ENCODE data around the gene IQSEC1. TPM values are rescaled to one million over a fixed set of nuclear protein-coding genes. Genes with fewer than 3 reads are reported as not detected.

The IQSEC1 gene
- total and polyA plus RNA-seq, 2 donors (not counting 1 experiment from before 2014, with no cell fraction given) = 96.7 to 222 TPM

GRCh38 chr3:13082677-13083076, 9.4 kb upstream of the IQSEC1 start:
- TF ChIP-seq EZH2 (IDR thresholded peaks at IDR 0.05; ENCODE audit: borderline replicate concordance, insufficient read depth, low read depth, low read length, poor library complexity, severe bottlenecking) = no peak
- TF ChIP-seq, protein P1, sequence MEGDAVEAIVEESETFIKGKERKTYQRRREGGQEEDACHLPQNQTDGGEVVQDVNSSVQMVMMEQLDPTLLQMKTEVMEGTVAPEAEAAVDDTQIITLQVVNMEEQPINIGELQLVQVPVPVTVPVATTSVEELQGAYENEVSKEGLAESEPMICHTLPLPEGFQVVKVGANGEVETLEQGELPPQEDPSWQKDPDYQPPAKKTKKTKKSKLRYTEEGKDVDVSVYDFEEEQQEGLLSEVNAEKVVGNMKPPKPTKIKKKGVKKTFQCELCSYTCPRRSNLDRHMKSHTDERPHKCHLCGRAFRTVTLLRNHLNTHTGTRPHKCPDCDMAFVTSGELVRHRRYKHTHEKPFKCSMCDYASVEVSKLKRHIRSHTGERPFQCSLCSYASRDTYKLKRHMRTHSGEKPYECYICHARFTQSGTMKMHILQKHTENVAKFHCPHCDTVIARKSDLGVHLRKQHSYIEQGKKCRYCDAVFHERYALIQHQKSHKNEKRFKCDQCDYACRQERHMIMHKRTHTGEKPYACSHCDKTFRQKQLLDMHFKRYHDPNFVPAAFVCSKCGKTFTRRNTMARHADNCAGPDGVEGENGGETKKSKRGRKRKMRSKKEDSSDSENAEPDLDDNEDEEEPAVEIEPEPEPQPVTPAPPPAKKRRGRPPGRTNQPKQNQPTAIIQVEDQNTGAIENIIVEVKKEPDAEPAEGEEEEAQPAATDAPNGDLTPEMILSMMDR (IDR thresholded peaks at IDR 0.05) = no peak
- peaks cover 87% of the 10 kb centered on the region for H3K4me1 Mint-ChIP-seq
- no peaks in the 10 kb centered on the region for H3K36me3 ChIP-seq (replicated peaks in 1 of 2; ENCODE audit: control extremely low read depth in 1 of 2, control insufficient read depth in 1 of 2, extremely low read depth in 1 of 2, insufficient read depth in 2 of 2, low read length in 1 of 2)

DNA sequence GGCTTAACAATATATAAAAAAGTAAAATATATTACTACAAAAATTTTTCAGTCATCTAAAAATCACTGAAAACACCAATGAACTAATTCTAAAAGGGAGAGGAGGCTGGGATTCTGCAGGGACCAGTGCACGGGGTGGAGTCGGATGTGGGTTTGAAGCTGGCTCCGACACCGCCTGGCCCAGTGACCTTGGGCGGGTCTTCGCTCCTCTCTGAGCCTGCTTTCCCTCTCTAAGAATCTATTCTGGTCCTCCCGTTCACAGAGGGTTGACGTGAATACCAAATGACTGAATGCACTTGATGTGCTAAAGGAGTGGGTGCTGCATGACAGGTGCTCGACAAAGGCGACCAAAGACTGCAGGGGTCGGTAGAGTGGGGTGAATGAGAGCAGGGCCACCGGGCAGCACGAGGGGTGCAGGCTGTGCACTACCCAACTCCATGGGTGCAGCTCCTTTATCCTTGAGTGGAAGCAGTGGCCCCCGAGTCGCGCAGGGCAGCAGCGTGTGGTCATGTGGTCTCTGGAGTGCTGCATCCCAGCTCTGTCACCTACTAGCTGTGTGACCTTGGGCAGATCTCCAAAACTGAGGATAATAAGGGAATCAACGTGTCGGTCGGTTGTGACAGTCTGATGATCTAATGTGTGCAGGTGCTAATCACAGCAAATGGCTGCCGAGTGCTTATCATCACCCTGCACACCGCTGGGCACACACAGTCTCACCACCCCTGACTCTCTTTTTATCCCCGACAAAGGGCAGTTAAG, 8.6 kb upstream of the IQSEC1 start:
- Histone ChIP-seq H3K4me2 (replicated peaks; ENCODE audit: low read depth, low read length, poor library complexity, severe bottlenecking) (peak overlapping the region; percentile 66), H4K20me1 (ENCODE audit: control insufficient read depth, insufficient read depth, low read length, poor library complexity, severe bottlenecking) (no peaks in the 10 kb centered on the region), H3K9me3 (ENCODE audit: control extremely low read depth in 1 of 3, control insufficient read depth in 2 of 3, insufficient read depth in 1 of 3, low read length in 2 of 3) (peaks cover 0 to 7% (median 0%) of the 10 kb centered on the region in 3 donors), H3K4me3 (ENCODE audit: control extremely low read depth in 1 of 5, extremely low read depth in 1 of 5, insufficient read depth in 1 of 5, low read depth in 2 of 5, low read length in 4 of 5) (no peak overlapping the region), H3K27ac (ENCODE audit: low read length in 2 of 2) (no peak overlapping the region), H2AFZ (ENCODE audit: insufficient read depth, low read depth, low read length, poor library complexity, severe bottlenecking) (no peak overlapping the region), H3K27me3 (replicated peaks in 1 of 4; ENCODE audit: control extremely low read depth in 1 of 4, control insufficient read depth in 3 of 4, insufficient read depth in 4 of 4, low read length in 3 of 4) (no peaks in the 10 kb centered on the region), H3K9ac (ENCODE audit: low read length) (no peak overlapping the region), H3K36me3 (replicated peaks in 1 of 2; ENCODE audit: control extremely low read depth in 1 of 2, control insufficient read depth in 1 of 2, extremely low read depth in 1 of 2, insufficient read depth in 2 of 2, low read length in 1 of 2) (no peaks in the 10 kb centered on the region), H3K79me2 (ENCODE audit: control insufficient read depth, insufficient read depth, low read length) (peaks cover 24% of the 10 kb centered on the region), H3K4me1 (ENCODE audit: control insufficient read depth in 2 of 2, insufficient read depth in 2 of 2, low read length in 2 of 2) (peaks cover 74 to 91% of the 10 kb centered on the region in 2 donors)
- ChIA-PET CTCF (interaction anchor here (4.8 kb wide), 1 partner anchor 10 kb away, joined by 34 read pairs; no protein-coding TSS in a partner anchor), POLR2A (interaction anchor here (1.2 kb wide), 1 partner anchor 8 kb away, joined by 3 read pairs; no protein-coding TSS in a partner anchor)
- DNase-seq = no peak
- 84% methylated on average over 14 of the region's 23 CpGs for WGBS (ENCODE audit: insufficient coverage)
- H3K27me3 Mint-ChIP-seq = no peaks in the 10 kb centered on the region
- peaks cover 81% of the 10 kb centered on the region for H3K4me1 Mint-ChIP-seq
- H3K9me3 Mint-ChIP-seq (ENCODE audit: insufficient read depth) = no peaks in the 10 kb centered on the region
- intact Hi-C loops (cut with micrococcal nuclease) = no loop called here
- H3K4me3 Mint-ChIP-seq = no peak overlapping the region
- peak overlapping the region; percentile 79 for H3K27ac Mint-ChIP-seq
- no peak for ATAC-seq (ENCODE audit: low read depth)
- TF ChIP-seq EZH2 (IDR thresholded peaks at IDR 0.05; ENCODE audit: borderline replicate concordance, insufficient read depth, low read depth, low read length, poor library complexity, severe bottlenecking) = no peak
- TF ChIP-seq, protein P1 (IDR thresholded peaks at IDR 0.05) = no peak

More at GRCh38 chr3:13082677-13083076, 9.4 kb upstream of the IQSEC1 start:
- Histone ChIP-seq H3K4me3 (ENCODE audit: control extremely low read depth in 1 of 5, extremely low read depth in 1 of 5, insufficient read depth in 1 of 5, low read depth in 2 of 5, low read length in 4 of 5) (no peak overlapping the region), H3K79me2 (ENCODE audit: control insufficient read depth, insufficient read depth, low read length) (peaks cover 19% of the 10 kb centered on the region), H3K4me1 (ENCODE audit: control insufficient read depth in 2 of 2, insufficient read depth in 2 of 2, low read length in 2 of 2) (peaks cover 82 to 98% of the 10 kb centered on the region in 2 donors), H3K27me3 (replicated peaks in 1 of 4; ENCODE audit: control extremely low read depth in 1 of 4, control insufficient read depth in 3 of 4, insufficient read depth in 4 of 4, low read length in 3 of 4) (no peaks in the 10 kb centered on the region), H3K9ac (ENCODE audit: low read length) (no peak overlapping the region), H3K27ac (ENCODE audit: low read length in 2 of 2) (peak overlapping the region; percentile 86 to 94), H2AFZ (ENCODE audit: insufficient read depth, low read depth, low read length, poor library complexity, severe bottlenecking) (no peak overlapping the region), H3K9me3 (ENCODE audit: control extremely low read depth in 1 of 3, control insufficient read depth in 2 of 3, insufficient read depth in 1 of 3, low read length in 2 of 3) (peaks cover 0 to 8% (median 0%) of the 10 kb centered on the region in 3 donors), H4K20me1 (ENCODE audit: control insufficient read depth, insufficient read depth, low read length, poor library complexity, severe bottlenecking) (no peaks in the 10 kb centered on the region), H3K4me2 (replicated peaks; ENCODE audit: low read depth, low read length, poor library complexity, severe bottlenecking) (peak overlapping the region; percentile 66)
- POLR2A ChIA-PET = interaction anchor here (0.6 to 1.7 kb wide), 3 partner anchors 9 to 27 kb away, joined by 3 to 8 read pairs (median 3); partner anchors contain the start of gene IQSEC1
- CTCF ChIA-PET = interaction anchor here (0.7 to 4.8 kb wide), 3 partner anchors 9 to 200 kb away, joined by 3 to 34 read pairs (median 6); no protein-coding TSS in a partner anchor
- intact Hi-C loops (cut with micrococcal nuclease) = no loop called here
- H3K9me3 Mint-ChIP-seq (ENCODE audit: insufficient read depth) = no peaks in the 10 kb centered on the region
- H3K4me3 Mint-ChIP-seq = no peak overlapping the region
- WGBS (ENCODE audit: insufficient coverage) = 94% methylated on average over 9 of the region's 13 CpGs
- DNase-seq = no peak
- peak overlapping the region; percentile 79 for H3K27ac Mint-ChIP-seq
- ATAC-seq (ENCODE audit: low read depth) = no peak
- H3K27me3 Mint-ChIP-seq = no peaks in the 10 kb centered on the region
